HEK293 (cell line): ENCODE results near the gene AP1S1.

Source experiments
- GLI2 ChIP-seq: fragments of 450-650 bp; formaldehyde crosslinking; IDR thresholded peaks from 2 replicates; pipeline ENCODE4; 2017; ENCODE audit warnings: missing biosample characterization, missing genetic modification characterization, low read depth, borderline replicate concordance
- HOXA7 ChIP-seq: sonication (generic); formaldehyde crosslinking; IDR thresholded peaks from 2 replicates; pipeline ENCODE4 v1.8.1; 2022; ENCODE audit warnings: missing genetic modification reagents, borderline replicate concordance
- REPIN1 ChIP-seq: fragments of 450-650 bp; formaldehyde crosslinking; IDR thresholded peaks from 2 replicates; pipeline ENCODE4 v1.5.1; 2017; ENCODE audit warnings: missing biosample characterization, missing genetic modification characterization, low read depth
- ZNF112 ChIP-seq: fragments of 450-650 bp; formaldehyde crosslinking; IDR thresholded peaks from 2 replicates; pipeline ENCODE4 v1.5.0; 2017; ENCODE audit warnings: missing biosample characterization, missing genetic modification characterization
- ZNF138 ChIP-seq: fragments of 450-650 bp; formaldehyde crosslinking; IDR thresholded peaks from 2 replicates; pipeline ENCODE4 v1.5.1; 2016; ENCODE audit warnings: missing biosample characterization, missing genetic modification characterization, borderline replicate concordance
- ZNF23 ChIP-seq: fragments of 450-650 bp; formaldehyde crosslinking; IDR thresholded peaks from 2 replicates; pipeline ENCODE4 v1.5.1; 2016; ENCODE audit warnings: missing biosample characterization, missing genetic modification characterization, borderline replicate concordance
- ZNF48 ChIP-seq: fragments of 450-650 bp; formaldehyde crosslinking; IDR thresholded peaks from 2 replicates; pipeline ENCODE4 v1.5.1; 2016; ENCODE audit warnings: missing biosample characterization, missing genetic modification characterization
- TF ChIP-seq, protein P1 (sequence below): fragments of 450-650 bp; IDR thresholded peaks from 2 replicates; pipeline ENCODE4 v1.5.1; 2018; ENCODE audit warnings: missing biosample characterization, mild to moderate bottlenecking, missing genetic modification characterization
- TF ChIP-seq, protein P2 (sequence below): fragments of 450-650 bp; formaldehyde crosslinking; IDR thresholded peaks from 2 replicates; pipeline ENCODE4 v1.5.1; 2016; ENCODE audit warnings: missing biosample characterization, missing genetic modification characterization, low read depth
- TF ChIP-seq, protein P3 (sequence below): fragments of 450-650 bp; formaldehyde crosslinking; IDR thresholded peaks from 2 replicates; pipeline ENCODE4 v1.5.1; 2016; ENCODE audit warnings: missing biosample characterization, missing genetic modification characterization

DNA sequence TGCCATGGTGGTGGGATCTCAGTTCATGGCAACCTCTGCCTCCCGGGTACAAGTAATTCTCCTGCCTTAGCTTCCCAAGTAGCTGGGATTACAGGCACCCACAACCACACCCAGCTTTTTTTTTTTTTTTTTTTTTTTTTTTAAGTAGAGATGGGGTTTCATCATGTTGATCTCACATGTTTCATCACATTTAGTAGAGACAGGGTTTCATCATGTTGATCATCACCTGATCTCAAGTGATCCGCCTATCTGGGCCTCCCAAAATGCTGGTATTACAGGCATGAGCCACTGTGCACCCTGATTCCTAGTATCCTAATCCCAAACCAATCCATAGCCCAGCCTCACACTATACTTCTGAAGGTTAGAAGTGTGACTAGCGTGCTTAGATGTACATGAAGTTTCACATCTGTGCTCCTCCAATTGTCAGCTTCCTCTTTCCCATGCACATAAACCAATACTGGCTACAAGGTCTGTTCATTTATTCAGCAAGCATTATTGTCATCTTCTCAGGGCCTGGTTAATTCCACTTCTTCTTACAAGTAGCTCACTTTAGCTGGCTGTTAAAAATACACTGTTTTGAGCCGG is 32.7 kb downstream of the AP1S1 start:
- TF ChIP-seq REPIN1 (tag by site-specific recombination): no peak
- no peak for TF ChIP-seq ZNF138 (tag by site-specific recombination)
- TF ChIP-seq, protein P1, sequence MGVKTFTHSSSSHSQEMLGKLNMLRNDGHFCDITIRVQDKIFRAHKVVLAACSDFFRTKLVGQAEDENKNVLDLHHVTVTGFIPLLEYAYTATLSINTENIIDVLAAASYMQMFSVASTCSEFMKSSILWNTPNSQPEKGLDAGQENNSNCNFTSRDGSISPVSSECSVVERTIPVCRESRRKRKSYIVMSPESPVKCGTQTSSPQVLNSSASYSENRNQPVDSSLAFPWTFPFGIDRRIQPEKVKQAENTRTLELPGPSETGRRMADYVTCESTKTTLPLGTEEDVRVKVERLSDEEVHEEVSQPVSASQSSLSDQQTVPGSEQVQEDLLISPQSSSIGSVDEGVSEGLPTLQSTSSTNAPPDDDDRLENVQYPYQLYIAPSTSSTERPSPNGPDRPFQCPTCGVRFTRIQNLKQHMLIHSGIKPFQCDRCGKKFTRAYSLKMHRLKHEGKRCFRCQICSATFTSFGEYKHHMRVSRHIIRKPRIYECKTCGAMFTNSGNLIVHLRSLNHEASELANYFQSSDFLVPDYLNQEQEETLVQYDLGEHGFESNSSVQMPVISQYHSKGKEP (tag by site-specific recombination): no peak
- TF ChIP-seq ZNF48 (tag by site-specific recombination): no peak
- TF ChIP-seq, protein P2, sequence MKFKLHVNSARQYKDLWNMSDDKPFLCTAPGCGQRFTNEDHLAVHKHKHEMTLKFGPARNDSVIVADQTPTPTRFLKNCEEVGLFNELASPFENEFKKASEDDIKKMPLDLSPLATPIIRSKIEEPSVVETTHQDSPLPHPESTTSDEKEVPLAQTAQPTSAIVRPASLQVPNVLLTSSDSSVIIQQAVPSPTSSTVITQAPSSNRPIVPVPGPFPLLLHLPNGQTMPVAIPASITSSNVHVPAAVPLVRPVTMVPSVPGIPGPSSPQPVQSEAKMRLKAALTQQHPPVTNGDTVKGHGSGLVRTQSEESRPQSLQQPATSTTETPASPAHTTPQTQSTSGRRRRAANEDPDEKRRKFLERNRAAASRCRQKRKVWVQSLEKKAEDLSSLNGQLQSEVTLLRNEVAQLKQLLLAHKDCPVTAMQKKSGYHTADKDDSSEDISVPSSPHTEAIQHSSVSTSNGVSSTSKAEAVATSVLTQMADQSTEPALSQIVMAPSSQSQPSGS: no peak
- TF ChIP-seq HOXA7 (CRISPR knock-in tag): no peak
- TF ChIP-seq, protein P3, sequence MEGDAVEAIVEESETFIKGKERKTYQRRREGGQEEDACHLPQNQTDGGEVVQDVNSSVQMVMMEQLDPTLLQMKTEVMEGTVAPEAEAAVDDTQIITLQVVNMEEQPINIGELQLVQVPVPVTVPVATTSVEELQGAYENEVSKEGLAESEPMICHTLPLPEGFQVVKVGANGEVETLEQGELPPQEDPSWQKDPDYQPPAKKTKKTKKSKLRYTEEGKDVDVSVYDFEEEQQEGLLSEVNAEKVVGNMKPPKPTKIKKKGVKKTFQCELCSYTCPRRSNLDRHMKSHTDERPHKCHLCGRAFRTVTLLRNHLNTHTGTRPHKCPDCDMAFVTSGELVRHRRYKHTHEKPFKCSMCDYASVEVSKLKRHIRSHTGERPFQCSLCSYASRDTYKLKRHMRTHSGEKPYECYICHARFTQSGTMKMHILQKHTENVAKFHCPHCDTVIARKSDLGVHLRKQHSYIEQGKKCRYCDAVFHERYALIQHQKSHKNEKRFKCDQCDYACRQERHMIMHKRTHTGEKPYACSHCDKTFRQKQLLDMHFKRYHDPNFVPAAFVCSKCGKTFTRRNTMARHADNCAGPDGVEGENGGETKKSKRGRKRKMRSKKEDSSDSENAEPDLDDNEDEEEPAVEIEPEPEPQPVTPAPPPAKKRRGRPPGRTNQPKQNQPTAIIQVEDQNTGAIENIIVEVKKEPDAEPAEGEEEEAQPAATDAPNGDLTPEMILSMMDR (tag by site-specific recombination): no peak
- TF ChIP-seq ZNF112: no peak
- TF ChIP-seq GLI2: no peak
- no peak for TF ChIP-seq ZNF23 (tag by site-specific recombination)
